ENCODE measurements around the gene CFAP90.

CFAP90 gene

GRCh38 chr5:7824995-7825394 is 25.9 kb downstream of the CFAP90 start:
- H3K9me3 ChIP-seq = no peaks in the 10 kb centered on the region
- peaks cover 6% of the 10 kb centered on the region in 2 experiments for H3K4me1 ChIP-seq (ENCODE audit: control insufficient read depth in 1 of 2, insufficient read depth in 1 of 2, low read depth in 1 of 2, low read length in 1 of 2)
- no peaks in the 10 kb centered on the region for H3K36me3 ChIP-seq
- H3K27ac ChIP-seq = no peak overlapping the region
- H3K27me3 ChIP-seq = no peaks in the 10 kb centered on the region
- H3K4me3 ChIP-seq (ENCODE audit: low read depth in 1 of 2, low read length in 1 of 2) = no peak overlapping the region
- no peak for TF ChIP-seq CTCF (IDR thresholded peaks at IDR 0.05)

GRCh38 chr5:7823594-7823993 is 27.3 kb downstream of the CFAP90 start:
- no peak for TF ChIP-seq CTCF (IDR thresholded peaks at IDR 0.05)
- no peaks in the 10 kb centered on the region for H3K27me3 ChIP-seq
- no peak overlapping the region for H3K27ac ChIP-seq
- peaks cover 6% of the 10 kb centered on the region in 2 experiments for H3K4me1 ChIP-seq (ENCODE audit: control insufficient read depth in 1 of 2, insufficient read depth in 1 of 2, low read depth in 1 of 2, low read length in 1 of 2)
- H3K4me3 ChIP-seq (ENCODE audit: low read depth in 1 of 2, low read length in 1 of 2) = no peak overlapping the region
- no peaks in the 10 kb centered on the region for H3K9me3 ChIP-seq
- no peaks in the 10 kb centered on the region for H3K36me3 ChIP-seq

- Histone ChIP-seq H3K4me3 (ENCODE audit: low read depth in 1 of 2, low read length in 1 of 2) (no peak overlapping the region), H3K4me1 (ENCODE audit: control insufficient read depth in 1 of 2, insufficient read depth in 1 of 2, low read depth in 1 of 2, low read length in 1 of 2) (peaks cover 6% of the 10 kb centered on the region in 2 experiments), H3K27me3 (no peaks in the 10 kb centered on the region), H3K9me3 (no peaks in the 10 kb centered on the region), H3K36me3 (no peaks in the 10 kb centered on the region), H3K27ac (no peak overlapping the region)
- no peak for TF ChIP-seq CTCF (IDR thresholded peaks at IDR 0.05)
These were observed 28.5 kb downstream of the CFAP90 start for GRCh38 chr5:7822449-7822848.

GRCh38 chr5:7816535-7816901 is 34.4 kb downstream of the CFAP90 start:
- H3K36me3 ChIP-seq = no peaks in the 10 kb centered on the region
- no peaks in the 10 kb centered on the region for H3K27me3 ChIP-seq
- H3K9me3 ChIP-seq = no peaks in the 10 kb centered on the region
- TF ChIP-seq CTCF (IDR thresholded peaks at IDR 0.05) = no peak
- H3K4me1 ChIP-seq (ENCODE audit: control insufficient read depth in 1 of 2, insufficient read depth in 1 of 2, low read depth in 1 of 2, low read length in 1 of 2) = peaks cover 13 to 22% of the 10 kb centered on the region in 2 experiments
- no peak overlapping the region for H3K4me3 ChIP-seq (ENCODE audit: low read depth in 1 of 2, low read length in 1 of 2)
- no peak overlapping the region for H3K27ac ChIP-seq

GRCh38 chr5:7815892-7816534 is 34.9 kb downstream of the CFAP90 start:
- no peak overlapping the region for H3K27ac ChIP-seq
- H3K4me3 ChIP-seq (ENCODE audit: low read depth in 1 of 2, low read length in 1 of 2) = no peak overlapping the region
- H3K9me3 ChIP-seq = no peaks in the 10 kb centered on the region
- peak; percentile 46 for TF ChIP-seq CTCF (IDR thresholded peaks at IDR 0.05)
- H3K27me3 ChIP-seq = no peaks in the 10 kb centered on the region
- peaks cover 11 to 20% of the 10 kb centered on the region in 2 experiments for H3K4me1 ChIP-seq (ENCODE audit: control insufficient read depth in 1 of 2, insufficient read depth in 1 of 2, low read depth in 1 of 2, low read length in 1 of 2)
- no peaks in the 10 kb centered on the region for H3K36me3 ChIP-seq
